H9 (cell line): ENCODE measurements around the gene ARL16. TPM values are rescaled to one million over a fixed set of nuclear protein-coding genes. Genes with fewer than 3 reads are reported as not detected.

Experiments
- DNase-seq: peaks from one replicate; pipeline ENCODE4 v3.0.0-alpha.2; 2017
- H2AFZ ChIP-seq: one replicate; pipeline ENCODE4 v1.6.1; 2013; ENCODE audit warnings: mild to moderate bottlenecking, low read length, control low read depth, moderate library complexity
- H2AK5ac ChIP-seq: 2 replicates; pipeline ENCODE4 v1.6.1; 2013; ENCODE audit warnings: low read length, control low read depth, mixed read lengths; ENCODE audit not compliant: insufficient read length
- H2BK120ac ChIP-seq: one replicate; pipeline ENCODE4 v1.6.1; 2013; ENCODE audit warnings: low read depth, mild to moderate bottlenecking, low read length, control low read depth, inconsistent platforms; ENCODE audit not compliant: poor library complexity, severe bottlenecking
- H2BK12ac ChIP-seq: 2 replicates; pipeline ENCODE4 v1.6.1; 2013; ENCODE audit warnings: low read length, control low read depth, mixed read lengths, low read depth; ENCODE audit not compliant: insufficient read length
- H2BK15ac ChIP-seq: 2 replicates; pipeline ENCODE4 v1.6.1; 2013; ENCODE audit warnings: low read depth, low read length, control low read depth
- H2BK20ac ChIP-seq: one replicate; pipeline ENCODE4 v1.6.1; 2013; ENCODE audit warnings: low read depth, mild to moderate bottlenecking, low read length, control low read depth, inconsistent platforms; ENCODE audit not compliant: poor library complexity, severe bottlenecking
- H2BK5ac ChIP-seq: 2 replicates; pipeline ENCODE4 v1.6.1; 2013; ENCODE audit warnings: low read length, control low read depth, mixed read lengths; ENCODE audit not compliant: insufficient read length
- H3K14ac ChIP-seq: 2 replicates; pipeline ENCODE4 v1.6.1; 2013; ENCODE audit warnings: low read length, control low read depth; ENCODE audit not compliant: insufficient read depth
- H3K18ac ChIP-seq: 2 replicates; pipeline ENCODE4 v1.6.1; 2013; ENCODE audit warnings: low read depth, mild to moderate bottlenecking, mixed read lengths, low read length, control low read depth; ENCODE audit not compliant: insufficient read length
- H3K23ac ChIP-seq: 2 replicates; pipeline ENCODE4 v1.6.1; 2013; ENCODE audit warnings: low read length, control low read depth, mixed read lengths, low read depth; ENCODE audit not compliant: insufficient read length
- H3K23me2 ChIP-seq: 2 replicates; pipeline ENCODE4 v1.6.1; 2013; ENCODE audit warnings: low read depth, mild to moderate bottlenecking, mixed read lengths, low read length, control low read depth; ENCODE audit not compliant: insufficient read length, poor library complexity, severe bottlenecking
- H3K27ac ChIP-seq: 2 replicates; pipeline ENCODE4 v1.5.1; 2013; ENCODE audit warnings: low read length, control low read depth, mixed read lengths, low read depth; ENCODE audit not compliant: insufficient read length
- H3K27me3 ChIP-seq: 2 replicates; pipeline ENCODE4 v1.6.1; 2013; ENCODE audit warnings: low read length, control low read depth, inconsistent platforms; ENCODE audit not compliant: insufficient read depth
- H3K4ac ChIP-seq: 2 replicates; pipeline ENCODE4 v1.6.1; 2013; ENCODE audit warnings: low read depth, mild to moderate bottlenecking, control low read depth, inconsistent platforms, low read length, moderate library complexity
- H3K4me1 ChIP-seq: 2 replicates; pipeline ENCODE4 v1.6.1; 2013; ENCODE audit warnings: low read length, control low read depth, inconsistent platforms; ENCODE audit not compliant: insufficient read depth
- H3K4me2 ChIP-seq: 2 replicates; pipeline ENCODE4 v1.6.1; 2013; ENCODE audit warnings: low read length, control low read depth, mixed read lengths; ENCODE audit not compliant: insufficient read length, insufficient read depth
- H3K56ac ChIP-seq: 2 replicates; pipeline ENCODE4 v1.6.1; 2013; ENCODE audit warnings: low read depth, mild to moderate bottlenecking, mixed read lengths, low read length, control low read depth; ENCODE audit not compliant: insufficient read length
- H3K79me1 ChIP-seq: 2 replicates; pipeline ENCODE4 v1.6.1; 2013; ENCODE audit warnings: low read depth, mild to moderate bottlenecking, moderate library complexity, low read length, control low read depth, inconsistent platforms; ENCODE audit not compliant: insufficient read depth, poor library complexity, severe bottlenecking
- H3K79me2 ChIP-seq: 2 replicates; pipeline ENCODE4 v1.6.1; 2013; ENCODE audit warnings: low read length, control low read depth, inconsistent platforms; ENCODE audit not compliant: insufficient read depth
- H3K9ac ChIP-seq: 2 replicates; pipeline ENCODE4 v1.6.1; 2013; ENCODE audit warnings: low read length, control low read depth, mixed read lengths; ENCODE audit not compliant: insufficient read length; ENCODE audit errors: extremely low read depth
- H3K9me3 ChIP-seq: one replicate; pipeline ENCODE4 v1.6.1; 2013; ENCODE audit warnings: low read depth, low read length, inconsistent platforms; ENCODE audit not compliant: control insufficient read depth
- H3T11ph ChIP-seq: one replicate; pipeline ENCODE4 v1.6.1; 2013; ENCODE audit warnings: mild to moderate bottlenecking, low read length, control low read depth, inconsistent platforms
- H4K20me1 ChIP-seq: one replicate; pipeline ENCODE4 v1.6.1; 2013; ENCODE audit not compliant: control insufficient read depth, insufficient read length, insufficient read depth
- H4K5ac ChIP-seq: 2 replicates; pipeline ENCODE4 v1.6.1; 2013; ENCODE audit warnings: low read depth, mild to moderate bottlenecking, mixed read lengths, low read length, control low read depth; ENCODE audit not compliant: insufficient read length
- H4K8ac ChIP-seq: replicated peaks from 2 replicates; pipeline ENCODE4 v1.6.1; 2013; ENCODE audit warnings: low read length, control low read depth, mixed read lengths, low read depth; ENCODE audit not compliant: insufficient read length
- H4K91ac ChIP-seq: 2 replicates; pipeline ENCODE4 v1.6.1; 2013; ENCODE audit warnings: low read depth, mild to moderate bottlenecking, moderate library complexity, mixed read lengths, low read length, control low read depth; ENCODE audit not compliant: insufficient read length
- H3K27ac Mint-ChIP-seq, 3 experiments: 2 replicates in 2 of 3; 3 replicates in 1 of 3; pipeline ENCODE4 v1.8.0; 2020 to 2021; ENCODE audit warnings: mixed read lengths in 3 of 3, mild to moderate bottlenecking in 1 of 3, moderate library complexity in 1 of 3
- H3K27me3 Mint-ChIP-seq: 2 replicates; pipeline ENCODE4 v1.8.0; 2021; ENCODE audit warnings: low read depth, mild to moderate bottlenecking, moderate library complexity, mixed read lengths
- H3K36me3 Mint-ChIP-seq, 3 experiments: 2 replicates in 2 of 3; 3 replicates in 1 of 3; pipeline ENCODE4 v1.8.0; 2020 to 2021; ENCODE audit warnings: low read depth in 3 of 3, mixed read lengths in 3 of 3; ENCODE audit not compliant: insufficient read depth in 1 of 3
- H3K4me1 Mint-ChIP-seq, 2 experiments: 2 replicates each; pipeline ENCODE4 v1.8.0; 2020; ENCODE audit warnings: mixed read lengths in 2 of 2
- H3K4me3 Mint-ChIP-seq, 2 experiments: 2 replicates in 1 of 2; 3 replicates in 1 of 2; pipeline ENCODE4 v1.8.0; 2020 to 2021; ENCODE audit warnings: mild to moderate bottlenecking in 2 of 2, mixed read lengths in 2 of 2, moderate library complexity in 1 of 2
- H3K9me3 Mint-ChIP-seq, 2 experiments: 2 replicates in 1 of 2; 3 replicates in 1 of 2; pipeline ENCODE4 v1.8.0; 2020; ENCODE audit warnings: mild to moderate bottlenecking in 2 of 2, mixed read lengths in 2 of 2, moderate library complexity in 1 of 2
- WGBS: extraction: QIAGEN DNeasy Blood & Tissue Kit; methylation state at CpG from one replicate; pipeline ENCODE4 v1.1.7; 2013; ENCODE audit warnings: missing lambda C conversion rate, low lambda C conversion rate, mixed read lengths; ENCODE audit not compliant: insufficient read length; ENCODE audit errors: extremely low coverage; 5-methylcytosine and 5-hydroxymethylcytosine counted together
- total RNA-seq: library from RNA; stranded (reverse); gene quantifications from 2 replicates; pipeline ENCODE4 v1.2.1, GENCODE V29; 2021
- TF ChIP-seq, protein P1 (sequence below): fragments of 200-600 bp; sonication (generic); conservative IDR thresholded peaks from 3 replicates; pipeline ENCODE4 v1.8.0; 2021; ENCODE audit warnings: antibody characterized with exemption, mild to moderate bottlenecking

ARL16 gene
- total RNA-seq, 1 experiment from 2014 or later: 58.6 TPM

DNA sequence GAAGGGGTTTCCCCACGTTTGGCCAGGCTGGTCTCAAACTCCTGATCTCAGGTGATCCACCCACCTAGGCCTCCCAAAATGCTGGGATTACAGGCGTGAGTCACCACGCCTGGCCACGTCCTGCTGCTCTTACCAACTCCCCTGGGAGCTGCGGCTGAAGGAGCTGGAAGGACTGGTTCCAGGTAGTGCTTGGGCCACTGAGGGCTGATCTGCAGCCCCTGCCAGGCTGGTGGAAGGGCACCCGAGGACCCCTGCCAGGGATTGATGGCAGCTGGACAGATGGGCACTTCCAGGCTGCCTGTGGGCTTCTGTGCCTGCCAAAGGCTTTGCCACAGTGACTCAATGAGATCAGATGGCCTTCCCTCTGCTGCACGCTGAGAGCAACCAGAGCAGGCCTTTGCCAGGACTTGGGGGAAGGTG is 19.5 kb downstream of the ARL16 start:
- peaks cover 17 to 31% (median 28%) of the 10 kb centered on the region in 3 experiments; a peak in 6 of 7 replicates for H3K36me3 Mint-ChIP-seq
- Histone ChIP-seq H3K56ac (no peak overlapping the region), H2BK120ac (no peak overlapping the region), H4K5ac (no peak overlapping the region), H2AFZ (no peak overlapping the region), H2AK5ac (no peak overlapping the region), H3K18ac (no peak overlapping the region), H3K4me2 (no peak overlapping the region), H3K27me3 (no peaks in the 10 kb centered on the region), H4K91ac (no peak overlapping the region), H3T11ph (no peak overlapping the region), H3K9me3 (no peaks in the 10 kb centered on the region), H3K79me1 (peaks cover 4% of the 10 kb centered on the region), H3K14ac (no peak overlapping the region), H2BK5ac (no peak overlapping the region), H3K9ac (no peak overlapping the region), H4K8ac (no peak overlapping the region), H3K23ac (no peak overlapping the region), H2BK12ac (no peak overlapping the region), H3K4ac (no peak overlapping the region), H3K79me2 (peaks cover 4% of the 10 kb centered on the region; the same call in 1 of the 2 replicates), H2BK20ac (no peak overlapping the region), H3K4me1 (peaks cover 2% of the 10 kb centered on the region; the same call in 1 of the 2 replicates), H3K23me2 (peaks cover 3% of the 10 kb centered on the region), H2BK15ac (no peak overlapping the region; the same call in 1 of the 2 replicates), H4K20me1 (no peaks in the 10 kb centered on the region), H3K27ac (no peak overlapping the region)
- peak overlapping the region in 1 of 2 experiments; percentile 48; a peak in 1 of 5 replicates for H3K4me3 Mint-ChIP-seq
- TF ChIP-seq, protein P1, sequence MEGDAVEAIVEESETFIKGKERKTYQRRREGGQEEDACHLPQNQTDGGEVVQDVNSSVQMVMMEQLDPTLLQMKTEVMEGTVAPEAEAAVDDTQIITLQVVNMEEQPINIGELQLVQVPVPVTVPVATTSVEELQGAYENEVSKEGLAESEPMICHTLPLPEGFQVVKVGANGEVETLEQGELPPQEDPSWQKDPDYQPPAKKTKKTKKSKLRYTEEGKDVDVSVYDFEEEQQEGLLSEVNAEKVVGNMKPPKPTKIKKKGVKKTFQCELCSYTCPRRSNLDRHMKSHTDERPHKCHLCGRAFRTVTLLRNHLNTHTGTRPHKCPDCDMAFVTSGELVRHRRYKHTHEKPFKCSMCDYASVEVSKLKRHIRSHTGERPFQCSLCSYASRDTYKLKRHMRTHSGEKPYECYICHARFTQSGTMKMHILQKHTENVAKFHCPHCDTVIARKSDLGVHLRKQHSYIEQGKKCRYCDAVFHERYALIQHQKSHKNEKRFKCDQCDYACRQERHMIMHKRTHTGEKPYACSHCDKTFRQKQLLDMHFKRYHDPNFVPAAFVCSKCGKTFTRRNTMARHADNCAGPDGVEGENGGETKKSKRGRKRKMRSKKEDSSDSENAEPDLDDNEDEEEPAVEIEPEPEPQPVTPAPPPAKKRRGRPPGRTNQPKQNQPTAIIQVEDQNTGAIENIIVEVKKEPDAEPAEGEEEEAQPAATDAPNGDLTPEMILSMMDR: no peak
- WGBS: no CpG with 5 or more reads among the region's 7 CpGs
- DNase-seq: no peak
- H3K27me3 Mint-ChIP-seq: no peaks in the 10 kb centered on the region
- no peak overlapping the region for H3K27ac Mint-ChIP-seq
- peaks cover 18 to 19% of the 10 kb centered on the region in 2 experiments for H3K4me1 Mint-ChIP-seq
- H3K9me3 Mint-ChIP-seq: no peaks in the 10 kb centered on the region
